ENCODE measurements around the gene FXYD1.

DNA sequence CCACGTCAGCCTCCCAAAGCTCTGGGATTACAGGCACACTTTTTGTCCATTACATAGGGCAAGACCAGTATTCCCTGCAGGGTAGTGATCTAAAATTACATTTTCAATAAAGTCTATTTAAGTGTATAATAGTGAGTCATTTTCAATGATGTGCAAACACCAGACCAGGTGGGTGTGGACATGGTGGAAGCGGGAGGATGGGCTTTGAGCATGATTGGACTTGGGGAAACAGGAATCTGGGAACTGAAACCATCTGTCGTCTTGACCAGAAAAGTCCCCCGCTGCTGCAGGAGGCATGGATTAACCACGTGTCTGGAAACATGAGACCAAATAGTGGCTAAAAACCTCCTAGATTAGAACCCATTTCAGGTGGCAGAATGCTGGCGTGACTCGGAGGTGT is 18.1 kb upstream of the FXYD1 start:
- TF ChIP-seq, protein P1, sequence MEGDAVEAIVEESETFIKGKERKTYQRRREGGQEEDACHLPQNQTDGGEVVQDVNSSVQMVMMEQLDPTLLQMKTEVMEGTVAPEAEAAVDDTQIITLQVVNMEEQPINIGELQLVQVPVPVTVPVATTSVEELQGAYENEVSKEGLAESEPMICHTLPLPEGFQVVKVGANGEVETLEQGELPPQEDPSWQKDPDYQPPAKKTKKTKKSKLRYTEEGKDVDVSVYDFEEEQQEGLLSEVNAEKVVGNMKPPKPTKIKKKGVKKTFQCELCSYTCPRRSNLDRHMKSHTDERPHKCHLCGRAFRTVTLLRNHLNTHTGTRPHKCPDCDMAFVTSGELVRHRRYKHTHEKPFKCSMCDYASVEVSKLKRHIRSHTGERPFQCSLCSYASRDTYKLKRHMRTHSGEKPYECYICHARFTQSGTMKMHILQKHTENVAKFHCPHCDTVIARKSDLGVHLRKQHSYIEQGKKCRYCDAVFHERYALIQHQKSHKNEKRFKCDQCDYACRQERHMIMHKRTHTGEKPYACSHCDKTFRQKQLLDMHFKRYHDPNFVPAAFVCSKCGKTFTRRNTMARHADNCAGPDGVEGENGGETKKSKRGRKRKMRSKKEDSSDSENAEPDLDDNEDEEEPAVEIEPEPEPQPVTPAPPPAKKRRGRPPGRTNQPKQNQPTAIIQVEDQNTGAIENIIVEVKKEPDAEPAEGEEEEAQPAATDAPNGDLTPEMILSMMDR (IDR thresholded peaks at IDR 0.05; ENCODE audit: low read depth, low read length): no peak
- TF ChIP-seq EZH2phosphoT487 (IDR thresholded peaks at IDR 0.05; ENCODE audit: low read depth): no peak

Data from OCI-LY3 (cell line).